ENCODE data around the gene GARNL3.
A peak's percentile ranks its signal among the peaks of the same experiment; 100 is the strongest.

The GARNL3 gene

GRCh38 chr9:127316586-127317323, 52.2 kb downstream of the GARNL3 start:
- DNase-seq = peak in 1 of 5 experiments; percentile 53

DNA sequence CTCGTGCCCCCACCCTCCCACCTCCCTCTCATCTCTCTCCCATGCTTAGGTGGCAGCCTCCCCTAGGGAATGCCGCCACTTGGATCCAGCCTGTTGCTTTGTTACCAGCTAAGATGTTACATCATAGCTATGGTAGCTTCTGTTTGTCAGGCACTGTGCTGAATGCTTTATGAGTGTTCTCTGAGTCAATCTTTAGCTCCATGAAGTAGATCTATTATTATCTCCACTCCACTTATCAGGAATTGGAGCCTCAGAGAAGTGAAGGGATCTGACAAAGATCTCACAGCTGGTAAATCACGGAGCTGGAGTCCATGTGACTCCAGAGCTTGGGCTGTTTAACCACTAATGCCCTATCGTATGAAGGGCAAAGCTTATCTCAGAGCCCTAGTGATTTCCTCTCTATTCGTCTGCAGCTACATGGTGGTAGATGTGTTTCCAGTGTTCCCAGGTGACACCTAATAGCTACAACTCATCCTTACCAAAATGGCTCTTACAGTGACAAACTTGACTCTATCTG, 54.1 kb downstream of the GARNL3 start:
- no peak for DNase-seq

GRCh38 chr9:127319366-127320114, 55.0 kb downstream of the GARNL3 start:
- peak in 1 of 5 experiments; percentile 67 for DNase-seq

GRCh38 chr9:127320115-127320378, 55.5 kb downstream of the GARNL3 start:
- DNase-seq = no peak

GRCh38 chr9:127323393-127323792, 58.8 kb downstream of the GARNL3 start:
- no peak for DNase-seq

DNA sequence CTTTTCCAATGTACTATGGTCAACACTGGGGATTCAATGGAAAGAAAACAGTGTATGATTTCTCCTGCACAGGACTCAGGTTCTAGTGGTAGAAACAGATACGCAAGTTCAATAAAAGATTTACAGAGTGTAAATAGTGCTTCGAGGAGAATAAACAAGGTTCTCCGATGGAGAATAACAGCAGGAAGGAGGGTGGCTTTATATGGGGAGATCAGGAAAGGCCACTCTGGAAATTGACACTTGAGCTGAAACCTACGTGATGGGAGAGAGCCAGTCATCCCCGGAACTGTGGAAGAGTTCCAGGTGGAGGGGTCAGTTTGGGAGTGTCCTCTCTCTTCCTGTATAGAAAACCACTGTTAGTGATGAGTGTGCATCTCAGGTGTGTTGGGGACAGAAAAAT, 65.9 kb downstream of the GARNL3 start:
- no peak for DNase-seq

DNA sequence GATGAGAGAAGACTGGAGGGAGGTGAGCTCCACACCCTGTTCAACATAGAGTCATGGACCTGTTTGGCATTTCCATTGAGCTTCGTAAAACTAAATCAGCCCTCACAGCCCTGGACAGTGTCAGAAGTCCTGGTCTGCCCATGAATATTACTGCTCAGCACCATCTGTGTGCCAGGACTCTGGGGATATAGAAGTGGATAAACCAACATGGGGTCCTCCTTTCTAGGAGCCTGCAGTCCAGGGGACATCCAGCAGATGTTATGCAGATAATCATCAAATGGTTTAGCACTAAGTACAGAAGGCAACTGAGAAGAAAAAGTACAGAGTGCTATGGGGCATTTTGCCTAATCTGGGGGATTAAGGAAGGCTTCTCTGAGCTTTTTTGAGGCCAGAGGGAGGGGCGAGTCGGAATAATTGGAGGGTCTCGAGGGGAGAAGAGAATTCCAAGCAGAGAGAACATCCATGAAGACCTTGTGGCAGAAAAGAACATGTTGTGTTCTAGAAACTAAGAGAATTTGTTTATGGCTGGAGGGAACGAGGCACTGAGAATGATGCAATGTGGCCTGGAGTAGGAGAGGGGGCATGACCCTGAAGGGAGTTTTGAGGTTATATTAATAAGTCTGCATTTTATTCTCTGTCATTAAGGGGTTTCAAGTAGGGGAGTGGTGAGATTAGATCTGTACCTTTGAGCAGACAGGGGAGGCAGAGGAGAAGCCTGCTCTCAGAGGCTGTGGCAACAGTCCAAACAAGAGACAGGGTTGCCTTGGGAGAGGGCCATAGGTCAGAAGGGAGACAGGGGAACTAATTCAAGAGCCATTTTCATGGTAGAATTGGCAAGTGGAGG, 68.9 kb downstream of the GARNL3 start:
- no peak for DNase-seq

GRCh38 chr9:127334725-127335124, 70.2 kb downstream of the GARNL3 start:
- DNase-seq = no peak

DNA sequence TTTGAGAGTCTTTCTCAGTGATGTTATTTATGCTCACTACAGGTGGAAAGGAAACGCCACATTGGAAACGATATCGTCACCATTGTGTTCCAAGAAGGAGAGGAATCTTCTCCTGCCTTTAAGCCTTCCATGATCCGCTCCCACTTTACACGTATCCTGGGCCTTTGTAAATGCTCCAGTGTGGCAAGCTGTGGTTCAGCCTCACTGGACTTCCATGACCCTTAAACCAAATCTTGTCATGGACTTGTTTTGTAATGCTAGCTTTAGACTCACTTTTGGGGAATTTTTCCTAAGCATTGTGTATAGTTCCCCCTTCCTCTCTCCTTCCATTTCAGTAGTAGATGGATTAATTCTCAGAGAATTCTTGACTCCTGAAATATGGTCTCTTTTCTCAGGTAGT, 71.5 kb downstream of the GARNL3 start:
- DNase-seq = no peak

DNA sequence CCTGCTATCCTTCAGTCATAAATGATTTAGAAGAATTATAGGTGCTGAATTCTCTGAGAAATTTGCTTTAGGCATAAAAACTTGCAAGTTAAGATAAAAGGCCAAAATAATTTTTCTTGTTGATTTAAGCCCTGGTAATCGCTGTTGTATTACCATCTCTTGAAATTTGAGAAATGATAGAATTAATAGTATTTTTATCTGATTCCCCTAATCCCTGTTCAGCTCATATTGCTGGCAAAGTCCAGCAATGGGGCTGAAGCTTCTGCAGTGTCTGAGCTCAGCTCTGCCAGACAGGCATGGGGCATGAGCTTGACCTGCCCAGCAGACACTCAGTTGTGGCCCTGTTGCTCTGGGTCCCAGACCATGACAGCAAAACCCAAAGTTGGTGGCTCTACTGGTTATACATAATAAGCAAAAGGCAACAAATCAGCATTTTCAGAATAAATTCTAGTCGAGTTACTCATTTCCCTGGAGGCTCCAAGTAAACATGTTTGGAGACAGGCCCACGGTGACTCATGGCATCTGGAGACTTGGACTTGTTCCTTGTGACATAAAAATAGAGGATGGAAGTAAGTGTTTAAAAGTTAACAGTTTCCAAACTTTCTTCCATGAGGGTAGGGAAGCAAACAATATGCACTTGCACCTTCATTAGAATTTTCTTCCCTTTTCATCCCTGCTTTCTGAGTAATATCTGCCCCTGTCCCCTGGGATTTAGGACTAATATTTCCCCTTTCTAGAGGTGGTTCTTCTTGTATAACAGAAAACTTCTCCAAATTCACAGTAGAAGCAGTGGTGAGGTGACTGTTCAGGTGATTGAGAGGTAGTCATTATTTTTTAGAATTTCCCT, 72.2 kb downstream of the GARNL3 start:
- no peak for DNase-seq

- DNase-seq = no peak
These were observed 76.1 kb downstream of the GARNL3 start for GRCh38 chr9:127340721-127341120.

GRCh38 chr9:127341152-127341551, 76.6 kb downstream of the GARNL3 start:
- DNase-seq = no peak

GRCh38 chr9:127344368-127345000, 79.9 kb downstream of the GARNL3 start:
- no peak for DNase-seq

- no peak for DNase-seq
These were observed 81.0 kb downstream of the GARNL3 start for GRCh38 chr9:127345566-127345965.

GRCh38 chr9:127346584-127346983, 82.0 kb downstream of the GARNL3 start:
- no peak for DNase-seq

DNA sequence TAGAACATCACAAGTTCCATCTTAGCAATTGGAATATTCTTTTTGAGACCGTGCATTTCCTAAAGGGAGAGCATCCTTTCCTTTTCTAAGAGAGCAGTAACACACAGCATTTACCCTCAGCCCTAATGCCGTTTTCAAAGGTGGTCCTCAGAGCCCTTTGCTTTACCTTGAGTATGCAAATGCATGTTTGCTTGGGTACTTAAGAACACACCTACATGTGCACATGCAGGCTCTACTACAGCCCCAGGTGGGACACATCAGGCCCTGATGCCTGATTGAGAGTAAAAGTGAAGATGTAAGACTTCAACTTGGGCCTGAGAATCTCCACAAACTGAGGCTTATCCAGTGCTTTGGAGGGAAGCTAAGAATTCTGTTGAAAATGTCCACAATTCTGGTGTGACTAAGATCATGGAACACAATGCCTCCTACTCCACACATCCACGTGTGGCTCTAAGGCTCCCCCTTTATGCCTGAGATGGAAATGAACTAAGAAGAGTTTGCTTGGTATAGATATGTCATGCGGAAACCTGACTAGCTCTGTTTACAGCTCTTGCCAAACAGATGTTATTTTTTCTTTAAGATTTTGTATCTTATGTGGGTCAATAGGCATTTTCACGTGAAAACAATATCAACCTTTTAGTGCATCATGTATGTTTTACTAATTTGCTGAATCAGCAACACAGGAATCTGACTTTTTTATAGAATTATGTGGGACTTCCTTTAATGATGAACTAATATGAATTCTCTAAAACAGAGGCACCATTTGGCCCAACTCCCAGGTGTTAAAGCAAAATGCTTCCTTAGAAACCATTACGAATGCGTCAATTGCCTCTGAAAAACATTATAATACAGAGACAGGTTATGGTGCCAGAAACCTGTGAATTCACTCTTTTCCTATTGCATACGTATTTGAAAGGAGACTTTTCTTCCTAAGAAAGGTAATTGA, 83.5 kb downstream of the GARNL3 start:
- peak in 1 of 5 experiments; percentile 19 for DNase-seq

GRCh38 chr9:127349483-127350113, 85.0 kb downstream of the GARNL3 start:
- DNase-seq = no peak

- no peak for DNase-seq
These were observed 86.9 kb downstream of the GARNL3 start for GRCh38 chr9:127351182-127352166.

DNA sequence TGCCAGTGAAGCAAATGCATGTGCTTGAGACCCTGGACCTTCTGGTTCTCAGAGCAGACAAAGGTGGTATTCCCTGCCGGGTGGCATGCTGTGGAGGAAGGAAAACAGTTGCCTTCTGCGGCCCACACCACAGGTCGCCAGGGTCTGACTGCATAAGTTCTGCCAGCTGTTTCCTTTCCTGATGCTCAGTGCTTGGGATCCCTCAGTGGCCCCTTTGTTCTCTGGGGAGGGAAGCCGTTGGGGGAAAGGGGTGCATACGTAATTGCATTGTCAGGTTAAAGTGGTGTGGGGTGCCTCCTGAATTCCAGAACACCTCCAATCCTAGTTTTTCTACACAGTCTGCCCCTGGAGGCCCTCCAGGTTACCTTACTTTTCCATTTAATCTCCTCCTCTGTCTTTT, 89.3 kb downstream of the GARNL3 start:
- DNase-seq = no peak

Measured in T-helper 2 cell (primary cell).